Stomach (tissue), 19 donors: ENCODE measurements around the gene STARD3. TPM values are rescaled to one million over a fixed set of nuclear protein-coding genes. Genes with fewer than 3 reads are reported as not detected.
"Not testable (repeated sequence)": the region's sequence is repeated elsewhere in the genome, so short reads cannot be mapped to it uniquely, and the experiment has no call there.

ENCODE experiments used
- DNase-seq, 2 donors: peaks; one replicate each; pipeline versions ENCODE4 v3.0.0 to v3.0.0-alpha.2; 2013 to 2019
- H3K27ac ChIP-seq, 5 donors: fragments of 200-600 bp in 4 of 5; sonication (generic) in 4 of 5; one replicate each; pipeline ENCODE4 v1.5.1; 2013 to 2019; ENCODE audit warnings: mild to moderate bottlenecking in 1 of 5, moderate library complexity in 1 of 5
- H3K27me3 ChIP-seq, 3 donors: fragments of 200-600 bp; sonication (generic); one replicate each; pipeline ENCODE4 v1.5.1; 2017 to 2019; ENCODE audit warnings: mixed run types in 1 of 3
- H3K36me3 ChIP-seq, 4 donors: fragments of 200-600 bp; sonication (generic); 1 replicate in 3 of 4; 2 replicates in 1 of 4; pipeline ENCODE4 v1.5.1; 2016 to 2019
- H3K4me1 ChIP-seq, 4 donors: fragments of 200-600 bp; sonication (generic); one replicate each; pipeline ENCODE4 v1.5.1; 2016 to 2019
- H3K4me3 ChIP-seq, 4 donors: fragments of 200-600 bp; sonication (generic) in 3 of 4; one replicate each; pipeline ENCODE4 v1.5.1; 2016 to 2019; ENCODE audit warnings: mild to moderate bottlenecking in 1 of 4
- H3K9me3 ChIP-seq, 4 donors: fragments of 200-600 bp; sonication (generic); one replicate each; pipeline ENCODE4 v1.5.1; 2016 to 2019
- CTCF ChIP-seq, 7 experiments: fragments of 450-650 bp in 4 of 7; fragments of 200-600 bp in 3 of 7; sonication (generic) in 3 of 7; IDR thresholded peaks; one replicate each; pipeline ENCODE4 v1.5.1; 2016 to 2019; ENCODE audit warnings: antibody characterized with exemption in 7 of 7, control low read depth in 2 of 7, mild to moderate bottlenecking in 1 of 7
- EP300 ChIP-seq: sonication (generic); formaldehyde crosslinking; IDR thresholded peaks from one replicate; pipeline ENCODE4 v1.6.1; 2017; ENCODE audit warnings: antibody characterized with exemption
- POLR2A ChIP-seq, 4 donors: fragments of 450-650 bp; IDR thresholded peaks; one replicate each; pipeline ENCODE4 v1.6.1; 2016; ENCODE audit warnings: antibody characterized with exemption in 4 of 4, control low read depth in 2 of 4, mild to moderate bottlenecking in 1 of 4, moderate library complexity in 1 of 4
- POLR2AphosphoS5 ChIP-seq, 3 donors: sonication (generic); formaldehyde crosslinking; IDR thresholded peaks; one replicate each; pipeline ENCODE4 v1.6.1; 2016; ENCODE audit warnings: antibody characterized with exemption in 3 of 3
- WGBS, 5 donors: extraction: QIAGEN DNeasy Blood & Tissue Kit in 3 of 5; methylation state at CpG; one replicate each; pipeline versions ENCODE4 v1.1.5 to v1.1.7; 2013 to 2018; 5-methylcytosine and 5-hydroxymethylcytosine counted together
- intact Hi-C: fragments of 100-400 bp; cut with DNase I; formaldehyde crosslinking; loops from one replicate; pipeline ENCODE4 v1.15.1; 2023; ENCODE audit warnings: low total_unique reads
- long read RNA-seq, 10 donors: transcript quantifications; one replicate each; lab custom pipeline, GENCODE V29; 2026
- polyA plus RNA-seq, 3 donors: library from polyadenylated mRNA; stranded (reverse); fragments of 200-250 nt; gene quantifications; one replicate each; pipeline ENCODE4 v1.2.3, GENCODE V29; 2013
- total RNA-seq, 5 donors: library from RNA; depleted of rRNA; stranded (reverse); fragments of >200 nt; gene quantifications; one replicate each; pipeline versions ENCODE4 v1.1.0 to v1.2.3, GENCODE V29; 2014 to 2016
- donor health status: healthy with polysubstance abuse.
- donor health status: Bipolar disorder and iron deficiency.
- donor health status: healthy.

STARD3 gene
- total RNA-seq (1,000 to 10,000 TPM in 1 of 5 donors, 100 to 1,000 TPM in 1, 10 to 100 TPM in 3; 26.4 to 1,091 (median 72.1) TPM), polyA plus RNA-seq (10 to 100 TPM; 28.1 to 53.5 (median 30.8) TPM)
- long read RNA-seq, donor 1, partial matches to known transcripts, result 0 of 1 reads
- long read RNA-seq, donor 1, other reads (novel, unspliced or antisense), result 0 of 1 reads
- long read RNA-seq, donor 2, transcript STARD3-201 (15 exons, 2,132 nt), result major isoform, 10 of 10 reads
- long read RNA-seq, donor 2, partial matches to known transcripts, result 0 of 10 reads
- long read RNA-seq, donor 2, other reads (novel, unspliced or antisense), result 0 of 10 reads
- long read RNA-seq, donor 3, partial matches to known transcripts, result 14 of 15 reads
- long read RNA-seq, donor 3, other reads (novel, unspliced or antisense), result 0 of 15 reads
- long read RNA-seq, donor 4, partial matches to known transcripts, result 0 of 1 reads
- long read RNA-seq, donor 4, other reads (novel, unspliced or antisense), result 0 of 1 reads
- long read RNA-seq, donor 5, partial matches to known transcripts, result 0 of 1 reads
- long read RNA-seq, donor 5, other reads (novel, unspliced or antisense), result 0 of 1 reads
- long read RNA-seq, donor 6, transcript STARD3-201 (15 exons, 2,132 nt), result major isoform, 9 of 18 reads
- long read RNA-seq, donor 6, partial matches to known transcripts, result 7 of 18 reads
- long read RNA-seq, donor 6, other reads (novel, unspliced or antisense), result 0 of 18 reads
- long read RNA-seq, donor 7, transcript STARD3-201 (15 exons, 2,132 nt), result major isoform, 6 of 6 reads
- long read RNA-seq, donor 7, partial matches to known transcripts, result 0 of 6 reads
- long read RNA-seq, donor 7, other reads (novel, unspliced or antisense), result 0 of 6 reads
- long read RNA-seq, donor 8, partial matches to known transcripts, result 0 of 2 reads
- long read RNA-seq, donor 8, other reads (novel, unspliced or antisense), result 0 of 2 reads
- long read RNA-seq, donor 9, partial matches to known transcripts, result 0 of 2 reads
- long read RNA-seq, donor 9, other reads (novel, unspliced or antisense), result 0 of 2 reads
- long read RNA-seq, donor 10, transcript STARD3-201 (15 exons, 2,132 nt), result major isoform, 5 of 5 reads
- long read RNA-seq, donor 10, partial matches to known transcripts, result 0 of 5 reads
- long read RNA-seq, donor 10, other reads (novel, unspliced or antisense), result 0 of 5 reads

- peak within 1 kb of the TSS; percentile 78 to 94 (median 87) for H3K4me3 ChIP-seq
- intact Hi-C loops, result no loop called here
- WGBS, 5 donors, result 0 to 1% (median 0%) methylated on average over 32 to 69 of the region's 69 CpGs
- no peaks in the 10 kb centered on the region for H3K36me3 ChIP-seq
- DNase-seq, result peak; percentile 95 to 98
- peaks cover 0 to 14% (median 0%) of the 10 kb centered on the region in 3 donors for H3K27me3 ChIP-seq
- peak within 1 kb of the TSS; percentile 85 to 97 (median 93) for H3K27ac ChIP-seq
- TF ChIP-seq POLR2A (IDR thresholded peaks at IDR 0.05), result no peak
- TF ChIP-seq EP300, result no peak
- TF ChIP-seq POLR2AphosphoS5 (IDR thresholded peaks at IDR 0.05), result peak; percentile 62 to 86 (median 78)
- TF ChIP-seq CTCF (IDR thresholded peaks at IDR 0.05), result no peak
- H3K4me1 ChIP-seq, result peaks cover 34 to 82% (median 76%) of the 10 kb centered on the region in 4 donors
- H3K9me3 ChIP-seq, result no peaks in the 10 kb centered on the region
Observed at GRCh38 chr17:39636927-39637736, at the start of gene STARD3. STARD3 (plus strand) TSS chr17:39637144; CDS start chr17:39653532, 16,388 bp downstream.

DNA sequence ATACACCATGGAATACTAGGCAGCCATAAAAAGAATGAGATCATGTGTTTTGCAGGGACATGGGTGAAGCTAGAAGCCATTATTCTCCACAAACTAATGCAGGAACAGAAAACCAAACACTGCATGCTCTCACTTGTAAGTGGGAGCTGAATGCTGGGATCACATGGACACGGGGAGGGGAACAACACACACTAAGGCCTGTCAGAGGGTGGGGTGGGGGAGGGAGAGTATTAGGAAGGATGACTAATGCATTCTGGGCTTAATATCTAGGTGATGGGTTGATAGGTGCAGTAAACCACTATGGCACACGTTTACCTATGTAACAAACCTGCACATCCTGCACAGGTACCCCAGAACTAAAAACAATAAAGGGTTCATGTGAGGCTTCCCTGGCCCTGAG is 46.8 kb upstream of the STARD3 start:
- WGBS, 5 donors, result 45 to 63% (median 52%) methylated on average over 2 of the region's 2 CpGs
- H3K4me1 ChIP-seq, intact Hi-C loops, DNase-seq, H3K27ac ChIP-seq, H3K36me3 ChIP-seq, H3K4me3 ChIP-seq, H3K9me3 ChIP-seq: not testable (repeated sequence)
- peaks cover 0 to 56% (median 17%) of the 10 kb centered on the region in 3 donors for H3K27me3 ChIP-seq

DNA sequence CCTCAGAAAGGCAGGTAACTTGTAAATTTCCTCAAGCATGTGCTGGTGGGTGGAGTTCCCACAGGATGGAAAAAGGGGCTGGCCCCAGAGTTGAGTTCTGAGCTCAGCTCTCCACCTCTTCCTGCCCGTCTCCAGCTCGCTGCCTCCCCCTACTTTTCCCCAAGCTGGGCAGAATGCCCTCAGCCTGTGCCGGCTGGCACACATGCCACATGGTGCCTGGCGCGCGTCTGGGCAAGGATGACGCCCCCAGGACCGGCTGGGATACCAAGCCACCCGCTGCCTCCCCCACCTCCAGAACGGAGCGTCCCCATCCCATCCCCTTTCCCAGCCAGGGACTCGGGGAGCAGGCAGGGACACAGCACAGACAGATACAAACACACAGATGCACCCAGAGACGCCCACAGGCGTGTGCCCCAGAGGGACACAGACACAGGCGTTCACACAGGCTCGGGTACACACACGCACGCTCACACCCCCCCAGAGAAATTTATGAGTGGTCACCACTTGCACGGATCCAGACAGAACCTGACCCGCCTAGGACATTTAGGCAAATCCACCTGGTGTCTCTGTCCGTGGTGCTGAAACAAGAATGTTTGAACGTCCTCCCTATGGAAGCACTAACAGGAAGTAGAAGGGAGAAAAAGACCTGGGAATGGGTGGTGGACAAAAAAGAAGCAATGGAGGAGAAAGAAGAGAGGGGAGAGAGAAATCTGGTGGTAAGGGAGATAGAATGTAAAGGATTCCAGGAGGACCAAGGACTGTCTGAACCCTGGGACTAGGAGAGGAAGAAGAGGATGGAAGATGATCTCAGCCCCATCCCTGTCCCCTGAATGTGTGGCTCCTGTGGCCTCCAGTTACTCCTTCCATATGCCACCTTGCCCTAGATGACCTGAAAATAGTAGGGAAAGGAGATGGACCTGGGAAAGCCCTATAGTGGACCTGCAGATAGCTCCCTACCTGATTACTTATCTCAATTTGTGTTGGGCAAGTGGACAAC is 44.7 kb upstream of the STARD3 start:
- Histone ChIP-seq H3K4me3 (no peak overlapping the region), H3K27me3 (peaks cover 16 to 70% (median 38%) of the 10 kb centered on the region in 3 donors), H3K27ac (no peak overlapping the region), H3K9me3 (no peaks in the 10 kb centered on the region), H3K36me3 (no peaks in the 10 kb centered on the region), H3K4me1 (peaks cover 0 to 11% (median 0%) of the 10 kb centered on the region in 4 donors)
- peak; percentile 44 to 90 for DNase-seq
- intact Hi-C loops, result no loop called here
- no peak for TF ChIP-seq POLR2A (IDR thresholded peaks at IDR 0.05)
- TF ChIP-seq EP300, result no peak
- no peak for TF ChIP-seq CTCF (IDR thresholded peaks at IDR 0.05)
- WGBS, 5 donors, result 2 to 4% (median 3%) methylated on average over 18 to 22 of the region's 22 CpGs
